Mesenteric fat pad (tissue), 1 donor: ENCODE measurements around the gene LTA. TPM values are rescaled to one million over a fixed set of nuclear protein-coding genes. Genes with fewer than 3 reads are reported as not detected.
A peak's percentile ranks its signal among the peaks of the same experiment; 100 is the strongest.

Experiments
- DNase-seq: peaks from one replicate; pipeline ENCODE4 v3.0.0-alpha.2; 2020; ENCODE audit warnings: low spot score
- total RNA-seq: library from RNA; stranded (reverse); fragmentation: NEBNext Ultra II Directional; extraction: Animal tissue kit (Norgen Biotek cat#: 25700); gene quantifications from one replicate; pipeline ENCODE4 v1.2.1, GENCODE V29; 2021
- donor health status: DM: yes; HTN: yes; CAD: no.

The LTA gene
- total RNA-seq, 1 donor from 2014 or later, result not detected

DNA sequence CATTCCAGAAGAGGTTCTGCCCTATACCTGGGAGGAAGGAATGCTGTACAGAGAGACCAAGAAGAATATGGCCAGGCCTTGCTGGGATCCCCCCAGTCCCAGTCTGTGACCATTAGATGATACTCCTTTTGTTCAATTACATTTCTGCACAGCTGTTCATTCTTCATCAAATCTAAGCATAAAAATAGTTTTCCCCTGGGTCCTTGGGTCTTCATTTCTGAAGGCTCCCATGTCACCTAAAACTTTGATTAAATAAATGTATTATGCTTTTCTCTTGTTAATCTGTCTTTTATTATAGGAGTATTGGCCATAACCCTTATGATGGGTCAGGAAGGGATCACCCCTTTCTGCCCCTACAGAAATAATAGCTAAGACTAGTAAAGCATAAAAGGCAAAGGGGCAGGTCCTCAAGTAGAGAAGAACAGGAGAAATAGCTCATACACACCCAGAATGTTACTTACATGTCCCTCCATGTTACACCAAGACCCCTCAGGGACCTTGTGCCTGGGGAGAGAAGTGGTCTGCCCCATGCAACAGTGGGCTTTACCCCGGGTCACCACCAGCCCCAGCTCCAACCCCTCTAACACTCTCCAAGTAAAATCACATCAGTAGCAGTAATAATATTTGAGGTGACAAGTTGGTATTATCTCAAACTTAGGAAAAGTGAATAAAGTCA, 2.1 kb upstream of the LTA start:
- no peak for DNase-seq

GRCh38 chr6:31573239-31574105, 1.4 kb downstream of the LTA start:
- DNase-seq, result no peak

- DNase-seq, result no peak
These were observed 2.3 kb downstream of the LTA start for GRCh38 chr6:31574106-31575061.

- no peak for DNase-seq
These were observed 3.3 kb downstream of the LTA start, which contains the start of gene TNF for GRCh38 chr6:31575335-31575901. TNF (plus strand) TSS chr6:31575565; CDS start chr6:31575742, 177 bp downstream.

DNA sequence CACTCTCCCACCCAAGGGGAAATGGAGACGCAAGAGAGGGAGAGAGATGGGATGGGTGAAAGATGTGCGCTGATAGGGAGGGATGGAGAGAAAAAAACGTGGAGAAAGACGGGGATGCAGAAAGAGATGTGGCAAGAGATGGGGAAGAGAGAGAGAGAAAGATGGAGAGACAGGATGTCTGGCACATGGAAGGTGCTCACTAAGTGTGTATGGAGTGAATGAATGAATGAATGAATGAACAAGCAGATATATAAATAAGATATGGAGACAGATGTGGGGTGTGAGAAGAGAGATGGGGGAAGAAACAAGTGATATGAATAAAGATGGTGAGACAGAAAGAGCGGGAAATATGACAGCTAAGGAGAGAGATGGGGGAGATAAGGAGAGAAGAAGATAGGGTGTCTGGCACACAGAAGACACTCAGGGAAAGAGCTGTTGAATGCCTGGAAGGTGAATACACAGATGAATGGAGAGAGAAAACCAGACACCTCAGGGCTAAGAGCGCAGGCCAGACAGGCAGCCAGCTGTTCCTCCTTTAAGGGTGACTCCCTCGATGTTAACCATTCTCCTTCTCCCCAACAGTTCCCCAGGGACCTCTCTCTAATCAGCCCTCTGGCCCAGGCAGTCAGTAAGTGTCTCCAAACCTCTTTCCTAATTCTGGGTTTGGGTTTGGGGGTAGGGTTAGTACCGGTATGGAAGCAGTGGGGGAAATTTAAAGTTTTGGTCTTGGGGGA, 4.0 kb downstream of the LTA start:
- no peak for DNase-seq

- DNase-seq, result no peak
These were observed 4.9 kb downstream of the LTA start for GRCh38 chr6:31576897-31577578.

DNA sequence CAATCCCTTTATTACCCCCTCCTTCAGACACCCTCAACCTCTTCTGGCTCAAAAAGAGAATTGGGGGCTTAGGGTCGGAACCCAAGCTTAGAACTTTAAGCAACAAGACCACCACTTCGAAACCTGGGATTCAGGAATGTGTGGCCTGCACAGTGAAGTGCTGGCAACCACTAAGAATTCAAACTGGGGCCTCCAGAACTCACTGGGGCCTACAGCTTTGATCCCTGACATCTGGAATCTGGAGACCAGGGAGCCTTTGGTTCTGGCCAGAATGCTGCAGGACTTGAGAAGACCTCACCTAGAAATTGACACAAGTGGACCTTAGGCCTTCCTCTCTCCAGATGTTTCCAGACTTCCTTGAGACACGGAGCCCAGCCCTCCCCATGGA, 5.5 kb downstream of the LTA start:
- no peak for DNase-seq

DNA sequence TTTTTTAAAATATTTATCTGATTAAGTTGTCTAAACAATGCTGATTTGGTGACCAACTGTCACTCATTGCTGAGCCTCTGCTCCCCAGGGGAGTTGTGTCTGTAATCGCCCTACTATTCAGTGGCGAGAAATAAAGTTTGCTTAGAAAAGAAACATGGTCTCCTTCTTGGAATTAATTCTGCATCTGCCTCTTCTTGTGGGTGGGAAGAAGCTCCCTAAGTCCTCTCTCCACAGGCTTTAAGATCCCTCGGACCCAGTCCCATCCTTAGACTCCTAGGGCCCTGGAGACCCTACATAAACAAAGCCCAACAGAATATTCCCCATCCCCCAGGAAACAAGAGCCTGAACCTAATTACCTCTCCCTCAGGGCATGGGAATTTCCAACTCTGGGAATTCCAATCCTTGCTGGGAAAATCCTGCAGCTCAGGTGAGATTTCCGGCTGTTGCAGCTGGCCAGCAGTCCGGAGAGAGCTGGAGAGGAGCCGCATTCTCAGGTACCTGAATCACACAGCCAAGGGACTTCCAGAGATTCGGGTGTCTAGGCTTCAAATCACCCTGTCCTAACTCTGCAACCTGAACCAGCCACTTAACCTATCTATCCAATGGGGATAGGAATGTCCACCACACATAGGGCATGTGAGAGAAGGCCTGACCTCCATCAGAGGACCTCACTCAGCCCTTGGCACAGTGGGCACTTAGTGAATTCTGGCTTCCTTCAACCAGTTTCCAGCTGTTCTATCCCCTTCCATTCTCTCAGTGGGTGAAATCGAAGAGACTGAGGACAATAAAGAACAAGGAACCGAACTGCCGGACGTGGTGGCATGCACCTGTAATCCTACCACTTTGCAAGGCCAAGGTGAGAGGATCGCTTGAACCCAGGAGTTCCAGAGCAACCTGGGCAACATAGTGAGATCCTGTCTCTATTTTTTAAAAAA, 6.4 kb downstream of the LTA start:
- no peak for DNase-seq

DNA sequence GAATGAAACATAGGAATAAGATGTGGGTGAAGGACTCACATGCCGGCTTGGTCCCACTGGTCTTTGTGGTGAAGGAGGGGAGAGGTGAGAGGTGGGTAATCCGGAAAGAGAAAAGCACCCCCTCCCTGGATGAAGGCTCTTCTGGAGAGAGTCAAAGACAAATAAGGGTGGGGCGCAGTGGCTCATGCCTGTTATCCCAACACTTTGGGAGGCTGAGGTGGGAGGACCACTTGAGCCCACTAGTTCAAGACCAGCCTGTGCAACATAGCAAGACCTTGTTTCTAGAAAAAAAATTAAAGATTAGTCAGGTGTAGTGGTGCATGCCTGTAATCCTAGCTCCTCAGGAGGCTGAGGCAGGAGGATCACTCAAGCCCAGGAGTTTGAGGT, 7.0 kb downstream of the LTA start:
- DNase-seq, result no peak

DNA sequence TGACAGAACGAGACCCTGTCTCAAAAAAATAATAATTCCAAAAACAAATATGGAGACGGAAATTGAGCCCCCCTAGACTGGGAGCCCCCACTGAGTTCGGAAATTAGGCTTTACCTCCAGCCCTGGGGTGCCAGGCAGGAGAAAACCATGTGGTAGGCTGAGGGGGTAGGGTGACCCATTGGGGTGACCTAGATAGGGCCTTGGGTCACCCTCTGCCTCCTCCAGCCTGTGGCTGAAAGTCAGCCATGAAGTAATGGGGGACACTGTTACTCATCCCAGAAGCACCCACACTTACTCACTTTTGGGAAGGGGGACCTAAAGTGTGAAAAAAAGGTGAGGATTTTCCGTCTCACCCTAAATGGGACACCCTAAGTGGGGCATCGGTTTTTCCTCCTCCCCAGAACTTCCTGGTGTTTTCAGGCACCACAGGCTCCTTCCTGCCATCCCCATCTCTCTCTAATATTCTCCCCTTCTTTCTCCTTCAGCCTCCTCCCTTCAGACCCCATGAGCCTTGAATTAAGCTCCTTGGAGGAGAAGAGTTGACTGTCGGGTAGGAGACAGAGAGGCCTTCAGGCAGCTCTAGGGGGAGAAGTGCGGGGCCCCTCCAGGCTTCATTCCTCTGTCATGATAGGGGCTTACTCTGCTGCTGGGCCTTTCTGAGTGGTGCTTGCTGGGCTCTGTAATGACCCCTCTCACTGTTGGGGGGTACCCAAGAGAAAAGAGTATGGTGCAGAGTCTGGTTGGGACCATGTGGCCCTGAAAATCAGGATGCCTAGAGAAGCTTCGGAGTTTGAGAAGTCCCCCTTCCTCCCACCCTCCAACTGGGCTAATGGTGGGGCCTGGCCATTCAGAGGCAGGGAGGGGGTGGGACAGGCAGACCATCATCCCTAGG, 7.7 kb downstream of the LTA start:
- DNase-seq, result no peak

GRCh38 chr6:31580438-31580740, 8.3 kb downstream of the LTA start:
- no peak for DNase-seq

GRCh38 chr6:31580807-31581433, 8.8 kb downstream of the LTA start:
- DNase-seq, result peak; percentile 96

DNA sequence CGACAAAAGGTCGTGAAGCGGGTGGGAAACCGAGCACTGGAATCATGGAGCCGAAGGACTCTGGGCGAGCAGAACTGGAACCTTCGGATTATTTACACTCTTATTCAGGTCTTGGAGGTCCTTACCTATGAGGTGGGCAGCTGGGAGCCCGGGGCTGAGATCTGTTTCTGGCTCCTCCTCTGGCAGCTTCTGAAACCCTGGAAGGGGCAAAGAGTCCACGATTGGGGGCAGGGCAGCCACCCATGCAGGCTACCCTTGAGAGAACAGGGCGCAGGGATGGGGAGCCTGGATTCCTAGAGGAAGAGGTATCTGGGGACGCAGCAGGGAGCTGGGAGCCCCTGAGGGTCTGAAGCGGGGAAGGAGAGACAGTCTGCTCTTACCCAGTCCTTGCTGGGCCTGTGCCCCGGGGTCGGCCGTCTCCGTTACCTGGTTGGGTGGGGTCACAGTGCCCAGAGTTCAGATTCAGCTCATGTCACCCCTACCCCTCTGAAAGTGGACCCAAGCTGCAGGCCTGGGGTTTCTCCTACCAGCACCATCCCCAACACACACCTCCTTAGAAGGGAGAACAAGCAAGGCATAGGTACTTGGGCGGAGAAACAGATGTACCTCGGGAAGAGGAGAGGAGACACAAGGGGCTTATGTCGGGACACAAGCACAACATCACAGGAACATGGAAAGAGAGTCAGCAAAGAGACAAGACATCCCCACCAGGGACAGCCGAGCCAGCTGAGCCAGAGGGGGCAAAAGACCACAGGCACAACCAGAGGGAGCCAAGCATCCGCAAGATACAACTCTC, 9.5 kb downstream of the LTA start:
- no peak for DNase-seq

DNA sequence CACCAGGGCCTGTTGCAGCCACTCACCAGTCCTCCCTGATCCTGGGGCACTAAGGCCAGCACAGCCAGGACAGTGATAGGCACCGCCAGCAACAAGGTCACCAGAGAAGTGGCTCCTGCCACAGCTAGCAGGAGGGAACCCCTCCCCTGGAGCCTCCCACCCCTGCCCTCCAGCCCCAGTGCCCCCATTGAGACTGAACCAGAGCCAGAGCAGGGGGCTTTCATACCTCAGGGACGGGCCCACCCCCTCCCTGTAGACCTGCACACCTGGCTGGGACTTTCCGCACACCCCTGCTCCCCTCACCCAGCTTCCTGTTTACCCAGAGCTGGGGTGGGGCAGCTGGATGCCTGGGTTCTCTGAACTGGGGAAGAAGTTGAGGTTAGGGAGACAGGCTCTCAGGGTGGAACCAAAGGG, 10.1 kb downstream of the LTA start, which contains the start of gene LTB:
LTB (minus strand) TSS at position 195 of the 414 bp plus-strand sequence; CDS start at position 188, 7 bp downstream.
- DNase-seq, result no peak

DNA sequence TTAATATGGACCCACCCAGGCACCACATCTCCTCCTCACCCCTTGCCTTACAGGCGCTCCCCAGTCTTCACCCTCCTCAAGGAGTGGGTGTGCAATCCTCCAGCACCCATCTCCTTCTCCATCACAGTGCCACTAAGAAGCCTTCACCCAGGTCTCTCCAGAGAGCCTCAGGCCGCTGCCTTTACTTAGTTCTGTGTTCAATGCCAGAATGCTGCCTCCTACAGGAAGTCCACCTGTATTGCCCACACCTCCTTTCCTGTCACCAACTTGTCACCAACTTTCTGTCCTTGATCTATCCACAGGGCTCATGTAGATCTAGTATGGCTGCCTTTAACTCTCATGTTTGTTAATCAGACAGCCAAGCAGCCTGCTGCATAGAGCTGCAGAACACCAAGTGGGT, 13.4 kb downstream of the LTA start:
- no peak for DNase-seq

DNA sequence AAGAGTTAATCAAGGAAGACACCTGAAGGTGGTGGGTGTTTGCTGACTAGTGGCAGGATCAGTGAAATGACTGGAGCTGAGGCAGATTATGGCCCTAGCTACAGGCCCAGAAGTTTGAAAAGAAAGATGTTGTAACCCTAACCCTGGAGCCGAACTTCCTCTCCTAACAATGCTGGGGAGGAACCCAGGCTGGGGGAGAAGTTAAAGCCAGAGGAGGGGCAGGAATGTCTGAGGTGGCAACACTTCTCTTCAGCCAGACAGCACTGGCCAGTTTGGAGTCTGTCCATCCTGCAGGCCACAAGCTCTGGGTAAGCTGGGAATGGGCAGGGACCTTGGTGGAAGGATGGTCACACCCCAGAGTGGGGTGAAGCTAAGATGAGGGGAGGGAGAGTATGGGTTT, 13.9 kb downstream of the LTA start, which contains the start of gene LST1:
LST1 (plus strand) TSS at position 270 of the 400 bp plus-strand sequence. CDS start 1,023 bp downstream, outside the sequence.
- no peak for DNase-seq
